Nucleus accumbens (tissue), 56 donors: ENCODE measurements around the gene CSMD2.

Experiments used
- DNase-seq, 56 donors: peaks; one replicate each; lab custom pipeline; 2025; lab: John Stamatoyannopoulos, UW

Gene CSMD2

DNA sequence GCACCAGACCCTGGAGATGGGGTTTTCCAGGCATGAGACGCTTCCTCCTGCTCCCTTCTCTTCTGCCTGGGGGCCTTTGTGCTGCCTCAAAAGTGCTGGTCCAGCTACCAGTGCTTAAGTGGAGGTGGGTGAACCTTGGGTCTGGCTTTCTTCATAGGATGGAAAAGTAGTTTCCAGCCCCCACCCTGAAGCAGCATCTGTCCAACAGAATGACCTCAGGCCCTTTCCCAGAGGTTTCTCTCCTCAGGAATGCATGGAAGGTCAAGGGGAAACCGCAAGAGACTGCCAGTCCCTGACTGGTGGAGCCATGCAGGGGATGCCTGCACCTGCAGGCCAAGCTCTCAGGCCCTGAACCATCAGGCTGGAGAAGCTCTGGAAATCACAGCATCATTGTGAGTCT, 237.3 kb downstream of the CSMD2 start:
- no peak for DNase-seq

DNA sequence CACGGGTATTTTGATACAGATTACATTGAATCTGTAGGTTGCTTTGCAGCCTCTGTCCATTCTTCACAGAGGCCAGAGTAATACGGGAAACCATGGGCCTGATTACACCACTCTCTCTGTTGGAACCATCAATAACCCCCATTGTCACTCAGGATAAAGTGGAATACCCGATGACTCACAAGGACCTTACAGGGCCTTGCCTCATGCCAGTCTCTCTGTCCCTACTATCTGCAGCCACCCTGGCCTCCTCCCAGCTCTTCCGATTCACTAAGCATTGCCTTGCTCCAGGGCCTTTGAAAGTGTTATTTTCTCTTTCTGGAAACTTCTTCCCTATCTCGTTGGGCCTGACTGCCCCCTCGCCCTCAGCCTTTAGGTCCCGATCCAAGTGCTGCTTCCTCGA, 239.4 kb downstream of the CSMD2 start:
- DNase-seq = peak in 34 of 56 donors; percentile 4 to 67 (median 22)

- no peak for DNase-seq
Observed at GRCh38 chr1:33921281-33921680, 243.7 kb downstream of the CSMD2 start.

DNA sequence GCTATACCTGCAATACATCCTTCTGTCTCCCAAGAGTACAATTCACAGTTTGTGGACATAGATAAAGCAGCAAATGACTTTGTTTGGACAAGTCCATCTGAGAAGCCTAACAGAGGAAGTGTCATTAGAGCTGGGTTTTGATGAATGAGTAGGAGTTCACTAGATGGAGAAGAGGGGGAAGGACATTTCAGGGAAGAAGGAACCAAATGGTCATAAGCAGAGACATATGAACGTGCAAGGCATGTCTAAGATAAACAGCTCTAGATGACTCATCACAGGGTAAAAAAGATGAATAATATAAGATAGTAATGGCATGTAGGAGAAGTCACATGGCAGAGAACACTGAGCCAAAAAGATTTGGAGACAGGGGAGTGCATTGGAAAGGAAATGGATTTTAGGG, 246.7 kb downstream of the CSMD2 start:
- no peak for DNase-seq

DNA sequence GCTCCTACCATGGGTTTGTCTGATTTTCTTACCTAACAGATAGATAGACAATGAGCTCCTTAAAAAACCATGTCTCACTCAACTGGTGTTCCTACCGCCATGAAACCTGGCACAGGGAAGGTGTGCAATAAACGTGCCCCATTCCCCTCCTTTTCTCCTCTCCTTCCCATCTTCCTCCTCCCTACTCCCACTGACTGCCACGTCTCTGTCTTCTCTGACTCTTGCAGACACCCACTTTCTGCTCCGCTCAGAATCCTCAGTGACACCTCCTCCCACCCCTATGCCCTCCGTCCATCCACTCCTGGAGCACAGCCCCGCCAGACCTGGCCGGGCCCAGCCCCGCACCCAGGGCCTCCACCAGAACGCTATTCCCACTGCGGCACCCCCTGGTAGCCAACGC, 248.2 kb downstream of the CSMD2 start:
- DNase-seq = no peak

GRCh38 chr1:33914531-33914930, 250.5 kb downstream of the CSMD2 start:
- DNase-seq = no peak

DNA sequence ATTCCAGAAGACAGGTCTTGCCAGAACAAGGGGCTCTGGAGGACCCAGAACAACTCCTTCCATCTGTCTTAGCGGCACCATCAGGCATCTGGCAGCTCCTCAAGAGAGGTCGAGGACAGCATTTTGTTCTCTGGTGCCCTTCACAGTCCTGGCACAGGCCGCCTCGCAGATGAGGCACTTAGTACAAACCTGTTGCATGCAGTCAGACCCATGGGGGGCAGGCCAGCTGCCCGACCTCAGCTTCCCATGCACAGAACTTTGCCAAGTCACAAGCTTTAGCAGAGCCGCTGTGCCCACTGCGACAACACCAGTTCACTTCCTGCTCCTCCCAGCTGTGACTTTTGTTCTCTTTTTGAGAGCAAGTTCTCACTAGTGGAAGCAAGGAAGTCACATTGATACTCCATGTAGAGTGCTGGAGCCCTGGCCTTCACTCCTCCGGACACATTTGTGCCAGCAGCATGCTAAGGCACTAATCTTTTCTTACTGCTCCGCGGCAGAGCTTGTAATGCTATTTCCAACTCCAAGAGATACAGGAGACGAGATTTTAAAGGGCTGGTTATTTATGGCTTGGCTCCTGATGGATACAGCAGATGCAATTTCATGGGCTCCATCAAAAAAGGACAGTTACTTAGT, 256.6 kb downstream of the CSMD2 start:
- peak in 10 of 56 donors; percentile 5 to 38 (median 12) for DNase-seq

- no peak for DNase-seq
Observed at GRCh38 chr1:33906156-33906555, 258.9 kb downstream of the CSMD2 start.

DNA sequence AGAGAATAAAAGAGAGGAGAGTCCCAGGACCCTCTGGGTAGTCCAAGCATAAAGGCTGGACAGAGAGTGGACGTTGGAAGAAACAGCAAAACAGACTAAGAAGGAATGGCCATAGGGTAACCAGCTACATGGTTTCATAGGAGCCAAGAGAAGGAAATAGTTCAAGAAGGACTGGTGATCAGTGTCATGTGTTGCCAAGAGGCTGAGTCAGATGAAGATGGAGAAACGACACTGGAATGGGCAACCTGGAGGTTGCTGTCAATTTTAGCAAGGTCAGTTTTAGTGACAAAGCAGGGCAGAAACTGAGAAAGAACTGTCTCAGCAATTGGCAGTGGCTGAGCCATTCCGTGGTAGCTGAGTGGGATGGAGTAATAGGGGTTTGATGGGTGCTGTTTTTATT, 259.8 kb downstream of the CSMD2 start:
- DNase-seq = no peak

- DNase-seq = no peak
Observed at GRCh38 chr1:33903210-33903589, 261.8 kb downstream of the CSMD2 start.

- no peak for DNase-seq
Observed at GRCh38 chr1:33902486-33903209, 262.4 kb downstream of the CSMD2 start.

GRCh38 chr1:33899746-33900145, 265.3 kb downstream of the CSMD2 start:
- no peak for DNase-seq

- no peak for DNase-seq
Observed at GRCh38 chr1:33898881-33899280, 266.1 kb downstream of the CSMD2 start.

- DNase-seq = no peak
Observed at GRCh38 chr1:33898406-33898805, 266.6 kb downstream of the CSMD2 start.

GRCh38 chr1:33897092-33897725, 267.8 kb downstream of the CSMD2 start:
- no peak for DNase-seq

DNA sequence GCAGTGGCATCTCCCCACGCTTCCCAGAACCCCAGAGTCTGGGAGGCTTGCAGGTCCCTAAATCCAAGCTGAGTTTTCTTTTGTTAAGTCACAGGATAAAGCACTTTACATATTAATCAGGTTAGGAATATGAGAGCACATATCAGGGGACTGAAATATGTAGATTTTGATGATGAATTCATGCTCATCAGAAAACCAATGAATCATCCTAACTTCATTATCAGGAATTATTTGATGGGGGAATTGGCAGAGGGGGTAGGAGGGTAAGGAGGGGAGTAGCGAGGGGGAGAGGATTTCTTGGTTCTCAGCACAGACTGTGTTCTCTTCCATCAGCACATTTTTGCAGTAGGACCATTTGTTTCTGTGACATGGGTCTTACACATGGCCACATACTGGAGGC, 269.1 kb downstream of the CSMD2 start:
- DNase-seq = peak in 2 of 56 donors; percentile 14 to 24

GRCh38 chr1:33895396-33895795, 269.6 kb downstream of the CSMD2 start:
- DNase-seq = no peak

- DNase-seq = peak in 29 of 56 donors; percentile 13 to 77 (median 34)
Observed at GRCh38 chr1:33893147-33893830, 271.7 kb downstream of the CSMD2 start.

- peak in 1 of 56 donors; percentile 11 for DNase-seq
Observed at GRCh38 chr1:33886496-33886895, 278.5 kb downstream of the CSMD2 start.

DNA sequence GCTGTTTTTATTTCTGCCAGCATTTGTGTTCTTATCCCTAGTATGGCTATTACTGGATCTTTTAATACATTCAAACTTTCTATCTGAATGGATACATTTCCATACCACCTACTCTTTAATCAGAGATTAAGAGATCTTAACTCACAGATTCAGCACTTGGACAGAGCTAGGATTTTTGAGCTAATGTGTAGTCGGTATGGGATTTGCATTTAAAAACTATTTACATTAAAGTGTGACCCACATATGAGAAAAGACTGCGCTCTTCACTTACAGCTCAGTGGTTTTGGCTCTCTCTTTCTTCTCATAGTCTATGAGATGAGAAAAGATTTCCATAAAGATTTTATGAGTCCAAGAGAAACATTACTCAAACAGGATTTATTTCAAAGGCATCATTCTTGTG, 284.7 kb downstream of the CSMD2 start:
- DNase-seq = no peak

DNA sequence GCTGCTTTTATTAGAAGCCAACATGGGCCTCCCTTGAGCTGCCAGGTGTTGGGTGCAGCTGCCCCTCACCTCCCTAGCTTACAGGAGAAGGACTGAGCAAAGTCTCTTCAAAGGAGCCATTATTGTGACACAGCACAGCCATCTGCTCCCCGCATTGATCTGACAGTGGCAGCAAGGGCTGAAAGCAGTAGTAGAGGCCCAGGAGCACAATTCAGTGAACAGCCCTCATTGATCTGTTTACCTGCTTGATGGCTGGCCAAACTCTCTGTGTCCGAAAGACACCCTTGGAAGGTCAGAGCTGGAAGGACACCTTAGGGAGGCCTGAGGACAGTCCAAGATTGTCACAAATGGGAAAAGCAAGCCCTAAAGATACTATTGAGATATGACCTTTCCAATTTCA, 286.6 kb downstream of the CSMD2 start:
- DNase-seq = no peak
